Ovary (tissue), 9 donors: ENCODE results near the gene RAB10. TPM values are rescaled to one million over a fixed set of nuclear protein-coding genes. Genes with fewer than 3 reads are reported as not detected.

Source experiments
- DNase-seq, 5 donors: peaks; one replicate each; pipeline ENCODE4 v3.0.0-alpha.2; 2019 to 2020
- H3K27ac ChIP-seq, 2 donors: fragments of 200-600 bp; one replicate each; pipeline versions ENCODE4 v1.5.1 to v1.8.0; 2019 to 2022
- H3K27me3 ChIP-seq: fragments of 200-600 bp; one replicate; pipeline ENCODE4 v1.8.0; 2022
- H3K36me3 ChIP-seq: fragments of 200-600 bp; sonication (generic); one replicate; pipeline ENCODE4 v1.5.1; 2019
- H3K4me1 ChIP-seq: one replicate; pipeline ENCODE4 v1.8.1; 2013; ENCODE audit warnings: mild to moderate bottlenecking, moderate library complexity; ENCODE audit not compliant: insufficient read depth
- H3K4me3 ChIP-seq: fragments of 200-600 bp; sonication (generic); one replicate; pipeline ENCODE4 v1.5.1; 2017
- H3K9me3 ChIP-seq, 2 donors: fragments of 200-600 bp in 1 of 2; sonication (generic) in 1 of 2; one replicate each; pipeline versions ENCODE4 v1.5.1 to v1.8.1; 2013 to 2019; ENCODE audit warnings: mild to moderate bottlenecking in 1 of 2, moderate library complexity in 1 of 2
- CTCF ChIP-seq, 3 donors: fragments of 450-650 bp in 2 of 3; fragments of 200-600 bp in 1 of 3; IDR thresholded peaks; one replicate each; pipeline versions ENCODE4 v1.5.1 to v1.8.0; 2016 to 2022; ENCODE audit warnings: antibody characterized with exemption in 3 of 3, mild to moderate bottlenecking in 1 of 3
- EP300 ChIP-seq: sonication (generic); formaldehyde crosslinking; IDR thresholded peaks from one replicate; pipeline ENCODE4 v1.6.1; 2017; ENCODE audit warnings: antibody characterized with exemption
- POLR2A ChIP-seq: fragments of 450-650 bp; IDR thresholded peaks from one replicate; pipeline ENCODE4 v1.6.1; 2017; ENCODE audit warnings: antibody characterized with exemption, mild to moderate bottlenecking, moderate library complexity
- WGBS, 3 donors: extraction: QIAGEN DNeasy Blood & Tissue Kit in 1 of 3; methylation state at CpG; one replicate each; pipeline versions ENCODE4 v1.1.5 to v1.1.7; 2013 to 2017; 5-methylcytosine and 5-hydroxymethylcytosine counted together
- intact Hi-C, 4 donors: fragments of 100-400 bp; cut with DNase I; formaldehyde crosslinking; loops; one replicate each; pipeline versions ENCODE4 v1.11.0 to v1.15.1; 2022 to 2023
- polyA plus RNA-seq, 2 donors: library from polyadenylated mRNA; stranded (reverse); fragments of 200-250 nt in 1 of 2; fragments of 350-450 nt in 1 of 2; fragmentation: Illumina TruSeq in 1 of 2; extraction: RNeasy Lipid Tissue Mini Kit (QIAGEN cat#74804) in 1 of 2; gene quantifications; one replicate each; pipeline ENCODE4 v1.2.3, GENCODE V29; 2013 to 2014
- total RNA-seq, 7 donors: library from RNA; depleted of rRNA in 2 of 7; stranded (reverse); fragments of >200 nt in 2 of 7; fragmentation: NEBNext Ultra II Directional in 3 of 7; extraction: Animal tissue kit (Norgen Biotek cat#: 25700) in 3 of 7; gene quantifications; one replicate each; pipeline versions ENCODE4 v1.1.0 to v1.2.4, GENCODE V29; 2016 to 2023
- donor health status: DM: no; HTN: no; CAD: no; lungs with moderate emphysema.
- donor health status: DM: no; HTN: no; CAD: no.
- donor health status: Bipolar disorder and iron deficiency.
- donor health status: DM: yes; HTN: yes; CAD: no.
- donor health status: DM: no; HTN: no; CAD: no.
- donor health status: DM: yes; HTN: yes; CAD: no.

RAB10 gene
- total and polyA plus RNA-seq, 9 donors: 37.6 to 112 (median 93.6) TPM

- Histone ChIP-seq H3K27ac (no peak overlapping the region), H3K4me3 (no peak overlapping the region), H3K9me3 (no peaks in the 10 kb centered on the region), H3K27me3 (no peaks in the 10 kb centered on the region), H3K4me1 (no peaks in the 10 kb centered on the region), H3K36me3 (no peaks in the 10 kb centered on the region)
- intact Hi-C loops: no loop called here
- TF ChIP-seq EP300: no peak
- TF ChIP-seq CTCF (IDR thresholded peaks at IDR 0.05): no peak
- no peak for DNase-seq
- 89 to 94% (median 91%) methylated on average over 2 of the region's 2 CpGs for WGBS, 3 donors
Measured at GRCh38 chr2:26008851-26009566, 24.9 kb upstream of the RAB10 start.

- no peaks in the 10 kb centered on the region for H3K9me3 ChIP-seq
- H3K4me1 ChIP-seq: no peaks in the 10 kb centered on the region
- H3K27me3 ChIP-seq: no peaks in the 10 kb centered on the region
- TF ChIP-seq POLR2A: no peak
- no peak for TF ChIP-seq EP300
- no peak for TF ChIP-seq CTCF (IDR thresholded peaks at IDR 0.05)
- H3K27ac ChIP-seq: no peak overlapping the region
- WGBS, 3 donors: 70 to 83% (median 78%) methylated on average over 2 of the region's 2 CpGs
- H3K36me3 ChIP-seq: no peaks in the 10 kb centered on the region
- no peak for DNase-seq
- no peak overlapping the region for H3K4me3 ChIP-seq
- intact Hi-C loops: no loop called here
Measured at GRCh38 chr2:26009567-26009963, 24.3 kb upstream of the RAB10 start.

GRCh38 chr2:26010943-26011342 lies 22.9 kb upstream of the RAB10 start:
- intact Hi-C loops: no loop called here
- H3K27me3 ChIP-seq: no peaks in the 10 kb centered on the region
- no peak for TF ChIP-seq EP300
- H3K36me3 ChIP-seq: no peaks in the 10 kb centered on the region
- no peaks in the 10 kb centered on the region for H3K9me3 ChIP-seq
- H3K4me1 ChIP-seq: peaks cover 1% of the 10 kb centered on the region
- H3K4me3 ChIP-seq: no peak overlapping the region
- no peak overlapping the region for H3K27ac ChIP-seq
- 73 to 81% (median 80%) methylated on average over 3 of the region's 3 CpGs for WGBS, 3 donors
- no peak for DNase-seq

GRCh38 chr2:26011609-26011989 lies 22.3 kb upstream of the RAB10 start:
- no peak overlapping the region for H3K4me3 ChIP-seq
- H3K27me3 ChIP-seq: no peaks in the 10 kb centered on the region
- intact Hi-C loops: no loop called here
- no peak for DNase-seq
- H3K27ac ChIP-seq: no peak overlapping the region
- H3K4me1 ChIP-seq: peaks cover 3% of the 10 kb centered on the region
- TF ChIP-seq EP300 (no peak), CTCF (IDR thresholded peaks at IDR 0.05) (no peak), POLR2A (no peak)
- WGBS, 3 donors: 70 to 78% (median 78%) methylated on average over 6 of the region's 6 CpGs
- H3K9me3 ChIP-seq: no peaks in the 10 kb centered on the region
- H3K36me3 ChIP-seq: no peaks in the 10 kb centered on the region

- no peak overlapping the region for H3K4me3 ChIP-seq
- TF ChIP-seq POLR2A (no peak), CTCF (IDR thresholded peaks at IDR 0.05) (no peak), EP300 (no peak)
- H3K27me3 ChIP-seq: no peaks in the 10 kb centered on the region
- peaks cover 3% of the 10 kb centered on the region for H3K4me1 ChIP-seq
- intact Hi-C loops: no loop called here
- no peak overlapping the region for H3K27ac ChIP-seq
- DNase-seq: peak in 1 of 5 donors; percentile 4
- H3K9me3 ChIP-seq: no peaks in the 10 kb centered on the region
- WGBS, 3 donors: 59 to 62% (median 61%) methylated on average over 14 of the region's 14 CpGs
- no peaks in the 10 kb centered on the region for H3K36me3 ChIP-seq
Measured at GRCh38 chr2:26011990-26012856, 21.7 kb upstream of the RAB10 start.
